ENCODE data around the gene N4BP3. TPM values are rescaled to one million over a fixed set of nuclear protein-coding genes. Genes with fewer than 3 reads are reported as not detected.

N4BP3 gene
- total RNA-seq, 1 donor: 0.18 TPM

- H3K4me3 ChIP-seq (ENCODE audit: low read depth, low read length): peak overlapping the region; percentile 9
- TF ChIP-seq CTCF (IDR thresholded peaks at IDR 0.05; ENCODE audit: insufficient read depth, low read length): peak; percentile 39
Observed at GRCh38 chr5:178120607-178121357, 7.5 kb downstream of the N4BP3 start.

GRCh38 chr5:178121391-178122276 is 8.3 kb downstream of the N4BP3 start:
- H3K4me3 ChIP-seq (ENCODE audit: low read depth, low read length): peak overlapping the region; percentile 9
- TF ChIP-seq CTCF (IDR thresholded peaks at IDR 0.05; ENCODE audit: insufficient read depth, low read length): no peak
- DNase-seq (ENCODE audit: low read depth): peak; percentile 14

More at GRCh38 chr5:178120607-178121357, 7.5 kb downstream of the N4BP3 start:
- peak; percentile 56 for DNase-seq (ENCODE audit: low read depth)

DNA sequence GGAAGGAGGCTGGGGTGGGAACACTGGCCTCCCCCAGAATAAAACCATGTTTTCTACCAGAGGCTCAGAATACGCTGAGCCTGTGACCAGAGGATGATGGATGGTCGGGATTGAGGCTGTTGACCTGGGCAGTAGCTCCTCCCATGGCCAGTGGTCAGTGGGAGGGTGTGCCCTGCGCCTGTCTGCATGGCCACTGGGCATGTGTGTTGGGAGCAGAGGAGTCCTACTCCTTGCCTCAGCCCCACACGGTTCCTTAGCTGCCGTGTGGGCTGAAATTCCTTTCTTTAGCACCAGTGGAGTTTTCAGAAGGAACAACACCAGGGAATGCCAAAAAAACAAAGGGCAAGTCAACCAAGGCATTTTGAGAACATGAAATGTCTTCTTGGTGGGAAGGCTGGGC is 9.0 kb downstream of the N4BP3 start:
- no peak overlapping the region for H3K4me3 ChIP-seq (ENCODE audit: low read depth, low read length)
- DNase-seq (ENCODE audit: low read depth): no peak
- no peak for TF ChIP-seq CTCF (IDR thresholded peaks at IDR 0.05; ENCODE audit: insufficient read depth, low read length)

GRCh38 chr5:178123094-178123965 is 10.0 kb downstream of the N4BP3 start:
- H3K4me3 ChIP-seq (ENCODE audit: low read depth, low read length): no peak overlapping the region
- TF ChIP-seq CTCF (IDR thresholded peaks at IDR 0.05; ENCODE audit: insufficient read depth, low read length): no peak
- DNase-seq (ENCODE audit: low read depth): no peak

GRCh38 chr5:178123966-178124925 is 10.9 kb downstream of the N4BP3 start:
- no peak overlapping the region for H3K4me3 ChIP-seq (ENCODE audit: low read depth, low read length)
- no peak for TF ChIP-seq CTCF (IDR thresholded peaks at IDR 0.05; ENCODE audit: insufficient read depth, low read length)
- no peak for DNase-seq (ENCODE audit: low read depth)

All from fibroblast of the aortic adventitia (primary cell).